ENCODE results near the gene CD84.
A peak's percentile ranks its signal among the peaks of the same experiment; 100 is the strongest.
"Not testable (repeated sequence)": the region's sequence is repeated elsewhere in the genome, so short reads cannot be mapped to it uniquely, and the experiment has no call there.

Gene CD84

DNA sequence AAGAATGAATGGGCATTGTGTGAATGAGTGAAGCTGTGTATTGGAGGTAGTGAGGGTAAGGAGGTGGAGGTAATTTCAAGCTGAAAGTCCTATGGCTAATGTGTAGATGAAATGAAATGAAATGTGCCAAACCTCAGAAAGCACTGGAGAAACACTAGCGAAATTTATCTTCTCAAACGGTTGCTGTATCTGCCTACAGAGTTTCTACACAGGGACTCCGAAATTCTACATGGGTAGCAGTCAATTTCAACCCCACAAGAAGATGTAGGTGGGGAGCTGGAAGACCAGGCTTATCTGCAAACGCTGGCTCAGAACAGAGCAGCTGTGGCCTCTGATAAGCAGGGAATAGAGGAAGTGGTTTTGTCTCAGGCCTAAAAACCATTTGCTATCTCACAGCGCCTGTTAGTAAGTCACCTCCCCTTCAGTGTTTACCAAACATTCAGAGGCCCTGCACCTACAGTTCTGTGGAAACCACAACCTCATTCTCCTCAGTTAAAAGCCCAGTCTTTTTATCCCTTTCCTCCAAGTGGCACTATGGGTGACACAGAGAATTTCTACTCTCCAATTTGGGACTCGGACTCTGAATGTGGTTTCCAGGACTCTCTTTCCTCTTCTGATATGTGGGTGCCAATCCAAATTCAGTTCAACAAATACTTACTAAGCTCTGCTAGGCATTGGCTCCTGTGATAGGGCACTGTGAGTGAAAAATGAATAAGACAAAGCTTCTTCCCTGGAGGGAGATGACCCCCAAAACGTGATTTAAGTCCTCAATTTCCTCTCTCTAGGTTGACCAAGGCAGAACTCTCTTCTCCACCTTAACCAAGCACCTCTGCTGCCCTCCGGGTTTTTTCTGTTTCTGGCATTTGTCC is 39.1 kb downstream of the CD84 start:
- DNase-seq: peak; percentile 54

DNA sequence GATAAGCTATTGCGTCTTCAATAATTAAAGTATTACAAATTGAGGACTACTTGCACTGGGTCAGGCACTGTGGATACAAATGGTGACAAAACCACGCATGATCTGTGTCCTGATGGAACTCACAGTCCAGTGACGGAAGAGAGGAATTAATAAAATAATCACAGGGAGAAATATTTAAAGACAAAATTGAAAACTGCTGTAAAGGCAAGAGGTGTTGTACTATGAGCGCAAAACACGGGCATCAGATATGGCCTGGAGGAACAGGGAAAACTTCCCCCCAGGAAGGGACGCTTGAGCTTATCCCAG is 39.7 kb downstream of the CD84 start:
- no peak for DNase-seq

DNA sequence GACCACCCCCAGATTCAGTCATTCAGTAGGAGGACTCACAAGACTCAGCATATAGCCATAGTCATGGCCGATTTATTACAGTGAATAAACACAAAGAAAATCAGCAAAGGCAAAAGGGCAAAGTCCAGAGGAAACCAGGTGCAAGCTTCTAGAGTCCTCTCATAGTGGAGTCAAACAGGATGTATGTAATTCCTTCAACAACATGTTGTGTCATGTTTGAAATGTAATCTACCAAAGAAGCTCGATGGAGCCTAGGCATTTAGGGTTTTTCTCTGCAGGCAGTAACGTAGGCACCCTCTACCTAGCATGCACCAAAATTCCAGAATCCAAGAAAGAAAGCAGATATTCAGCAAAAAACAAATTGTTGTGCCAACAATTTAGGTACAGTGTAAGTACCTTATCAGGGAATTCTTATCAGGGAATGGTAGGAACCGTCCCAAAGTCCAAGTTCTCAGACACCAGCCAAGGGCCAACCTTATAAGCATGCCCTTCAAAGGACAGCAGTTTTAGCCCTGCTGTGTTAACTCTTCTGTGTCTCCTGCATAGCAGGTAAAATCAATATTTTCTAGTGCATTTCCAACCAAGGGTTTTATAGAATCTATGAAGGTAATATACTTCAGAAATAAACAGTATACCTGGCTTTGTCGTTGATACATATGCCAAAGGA is 40.2 kb downstream of the CD84 start:
- no peak for DNase-seq

DNA sequence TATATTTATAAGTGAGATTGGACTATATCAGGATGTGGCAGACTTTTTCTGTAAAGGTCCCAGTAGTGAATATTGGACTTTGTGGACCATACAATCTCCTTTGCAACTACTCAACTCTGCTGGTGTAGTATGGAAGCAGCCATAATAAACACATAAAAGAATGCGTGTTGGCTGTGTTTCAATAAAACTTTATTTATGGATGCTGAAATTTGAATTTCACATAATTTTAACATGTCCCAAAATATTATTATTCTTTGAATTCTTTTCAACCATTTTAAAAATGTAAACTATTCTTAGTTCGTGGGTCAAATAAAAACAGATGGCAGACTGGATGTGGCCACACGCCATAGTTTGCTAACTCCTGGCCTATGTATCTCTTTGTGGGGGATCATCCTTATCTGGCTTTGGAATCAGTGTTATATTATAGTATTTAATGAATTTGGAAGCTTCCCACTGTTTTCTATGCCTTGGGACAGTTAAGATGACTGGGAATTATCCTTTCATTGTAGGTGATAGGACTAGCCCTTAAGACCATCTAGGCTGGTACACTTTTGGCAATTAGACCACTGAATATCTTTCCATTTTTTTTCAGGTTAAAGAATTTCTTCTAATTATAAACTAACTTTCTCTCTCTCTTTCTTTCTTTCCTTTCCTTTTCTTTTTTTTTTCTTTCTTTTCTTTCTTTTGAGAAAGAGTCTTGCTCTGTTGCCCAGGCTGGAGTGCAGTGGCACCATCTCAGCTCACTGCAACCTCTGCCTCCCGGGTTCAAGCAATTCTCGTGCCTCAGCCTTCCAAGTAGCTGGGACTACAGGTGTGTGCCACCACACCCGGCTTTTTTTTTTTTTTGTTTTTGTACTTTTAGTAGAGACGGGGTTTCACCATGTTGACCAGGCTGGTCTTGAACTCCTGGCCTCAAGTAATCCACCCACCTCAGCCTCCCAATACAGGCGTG is 41.3 kb downstream of the CD84 start:
- DNase-seq: no peak

DNA sequence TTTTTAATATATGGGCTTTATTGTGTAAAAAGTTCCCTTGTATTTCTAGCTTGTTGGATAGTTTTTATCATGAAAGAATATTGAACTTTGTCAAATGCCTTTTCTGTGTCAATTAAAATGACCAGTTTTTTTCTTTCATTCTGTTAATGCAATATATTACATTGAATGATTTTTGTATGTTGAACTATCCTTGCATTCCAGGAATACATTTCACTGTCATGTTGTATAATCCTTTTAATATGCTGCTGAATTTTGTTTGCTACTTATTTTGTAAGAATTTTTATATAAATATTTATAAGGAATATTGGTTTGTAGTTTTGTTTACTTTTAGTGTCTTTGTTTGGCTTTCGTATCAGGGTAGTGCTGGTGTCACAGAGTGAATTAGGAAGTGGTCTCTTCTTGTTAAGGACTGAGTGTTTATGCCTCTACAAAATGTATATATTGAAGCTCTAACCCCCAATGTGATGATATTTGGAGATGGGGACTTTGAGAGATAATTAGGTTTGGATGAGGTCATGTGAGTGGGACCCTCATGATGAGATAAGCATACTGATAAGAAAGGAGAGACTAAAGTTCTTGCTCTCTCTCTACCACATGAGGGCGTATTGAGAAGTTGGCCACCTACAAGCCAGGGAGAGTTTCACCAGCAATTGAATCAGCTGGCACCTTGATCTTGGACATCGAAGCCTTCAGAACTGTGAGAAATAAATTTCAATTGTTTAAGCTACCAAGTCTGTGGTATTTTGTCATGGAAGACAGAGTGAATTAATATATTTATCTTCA is 44.3 kb downstream of the CD84 start:
- no peak for DNase-seq

DNA sequence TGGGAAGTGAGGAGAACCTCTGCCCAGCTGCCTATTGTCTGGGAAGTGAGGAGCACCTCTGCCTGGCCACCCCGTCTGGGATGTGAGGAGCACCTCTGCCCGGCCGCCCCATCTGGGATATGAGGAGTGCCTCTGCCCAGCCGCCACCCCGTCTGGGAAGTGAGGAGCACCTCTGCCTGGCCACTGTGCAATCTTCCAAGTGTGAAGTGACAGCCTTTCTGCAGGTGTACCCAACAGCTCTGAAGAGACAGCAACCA is 46.8 kb downstream of the CD84 start:
- not testable (repeated sequence) for DNase-seq

DNA sequence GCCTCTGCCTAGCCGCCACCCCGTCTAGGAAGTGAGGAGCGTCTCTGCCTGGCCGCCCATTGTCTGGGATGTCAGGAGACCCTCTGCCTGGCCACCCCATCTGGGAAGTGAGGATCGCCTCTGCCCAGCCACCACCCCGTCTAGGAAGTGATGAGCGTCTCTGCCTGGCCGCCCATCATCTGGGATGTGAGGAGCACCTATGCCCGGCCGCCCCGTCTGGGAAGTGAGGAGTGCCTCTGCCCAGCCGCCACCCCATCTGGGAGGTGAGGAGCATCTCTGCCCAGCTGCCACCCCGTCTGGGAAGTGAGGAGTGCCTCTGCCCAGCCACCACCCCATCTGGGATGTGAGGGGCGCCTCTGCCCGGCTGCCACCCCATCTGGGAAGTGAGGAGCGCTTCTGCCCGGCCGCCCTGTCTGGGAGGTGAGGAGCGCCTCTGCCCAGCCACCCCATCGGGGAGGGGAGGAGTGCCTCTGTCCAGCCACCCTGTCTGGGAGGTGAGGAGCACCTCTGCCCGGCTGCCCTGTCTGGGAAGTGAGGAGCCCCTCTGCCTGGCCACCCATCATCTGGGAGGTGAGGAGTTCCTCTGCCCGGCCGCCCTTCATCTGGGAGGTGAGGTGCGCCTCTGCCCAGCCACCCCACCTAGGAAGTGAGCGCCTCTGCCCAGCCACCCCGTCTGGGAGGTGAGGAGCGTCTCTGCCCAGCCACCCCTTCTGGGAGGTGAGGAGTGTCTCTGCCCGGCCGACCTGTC is 47.3 kb downstream of the CD84 start:
- not testable (repeated sequence) for DNase-seq

DNA sequence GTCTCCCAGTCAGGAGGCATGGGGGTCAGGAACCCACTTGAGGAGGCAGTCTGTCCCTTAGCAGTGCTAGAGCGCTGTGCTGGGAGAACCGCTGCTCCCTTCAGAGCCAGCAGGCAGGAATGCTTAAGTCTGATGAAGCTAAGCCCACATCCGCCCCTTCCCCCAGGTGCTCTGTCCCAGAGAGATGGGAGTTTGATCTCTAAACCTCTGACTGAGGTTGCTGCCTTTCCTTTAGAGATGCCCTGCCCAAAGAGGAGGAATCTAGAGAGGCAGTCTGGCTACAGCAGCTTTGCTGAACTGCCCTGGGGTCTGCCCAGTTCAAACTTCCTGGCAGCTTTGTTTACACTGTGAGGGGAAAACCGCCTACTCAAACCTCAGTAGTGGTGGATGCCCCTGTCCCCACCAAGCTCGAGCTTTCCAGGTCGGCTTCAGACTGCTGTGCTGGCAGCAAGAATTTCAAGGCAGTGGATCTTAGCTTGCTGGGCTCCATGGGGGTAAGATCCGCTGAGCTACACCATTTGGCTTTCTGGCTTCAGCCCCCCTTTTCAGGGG is 49.8 kb downstream of the CD84 start:
- not testable (repeated sequence) for DNase-seq

DNA sequence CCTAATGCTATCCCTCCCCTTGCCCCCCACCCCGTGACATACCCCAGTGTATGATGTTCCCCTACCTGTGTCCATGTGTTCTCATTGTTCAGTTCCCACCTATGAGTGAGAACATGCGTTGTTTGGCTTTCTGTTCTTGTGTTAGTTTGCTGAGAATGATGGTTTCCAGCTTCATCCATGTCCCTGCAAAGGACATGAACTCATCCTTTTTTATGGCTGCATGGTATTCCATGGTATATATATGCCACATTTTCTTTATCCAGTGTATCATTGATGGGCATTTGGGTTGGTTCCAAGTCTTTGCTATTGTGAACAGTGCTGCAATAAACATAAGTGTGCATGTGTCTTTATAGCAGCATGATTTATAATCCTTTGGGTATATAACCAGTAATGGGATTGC is 55.5 kb downstream of the CD84 start:
- DNase-seq: not testable (repeated sequence)

DNA sequence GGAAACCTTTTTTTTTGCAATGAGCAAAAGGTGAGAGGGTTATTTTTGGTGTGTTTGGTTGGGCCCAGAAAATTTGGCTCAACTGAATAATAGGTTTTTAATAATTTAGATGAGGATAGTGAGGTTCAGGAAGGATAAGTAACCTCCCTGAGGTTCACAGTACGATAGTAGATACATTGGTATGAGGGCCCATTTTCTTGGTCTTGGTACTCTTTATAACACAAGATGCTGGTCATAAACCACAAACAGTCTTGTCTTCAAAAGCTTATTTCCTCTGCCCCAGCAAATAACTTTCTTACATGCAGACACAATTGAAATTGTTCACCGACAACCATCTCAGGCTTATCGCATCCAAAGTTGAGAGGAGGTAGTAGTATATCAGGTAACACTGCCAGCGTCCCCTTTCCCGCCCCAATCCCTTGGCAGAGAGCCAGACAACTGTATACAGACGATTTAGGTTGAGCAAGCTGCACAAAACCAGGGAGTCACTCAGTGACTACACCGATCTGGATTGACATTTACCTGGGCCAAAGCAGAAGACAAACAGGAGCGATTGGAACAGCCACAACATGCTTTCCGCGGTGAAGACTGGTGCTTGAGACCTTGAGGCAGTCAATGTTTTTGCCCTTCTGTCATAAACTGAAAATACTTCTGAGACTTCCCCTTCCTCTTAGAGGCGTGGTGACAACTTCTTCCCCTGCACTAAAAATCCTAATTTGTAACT is 56.5 kb downstream of the CD84 start, which contains the start of gene SLAMF6:
TSS of gene SLAMF6 (minus strand) at position 634 of the 724 bp plus-strand sequence. CDS start at position 571, 63 bp downstream.
- no peak for DNase-seq

DNA sequence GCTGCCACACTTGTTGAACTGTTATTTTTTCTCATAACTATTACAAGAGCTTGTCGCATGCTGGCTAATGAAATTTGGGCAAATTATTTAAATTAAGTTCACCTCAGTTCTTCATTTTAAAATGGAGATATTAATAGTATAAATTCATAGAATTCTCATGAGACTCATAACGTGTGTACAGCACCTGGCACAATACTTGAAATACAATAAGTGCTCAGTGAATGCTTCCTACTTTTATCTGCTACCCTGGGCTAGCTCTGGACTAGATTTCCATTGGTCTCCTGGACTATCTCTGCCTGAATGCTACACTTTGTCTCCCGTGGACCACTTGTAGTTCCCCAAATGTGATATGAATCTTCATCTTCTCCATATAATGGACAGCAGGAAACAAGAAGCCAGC is 57.2 kb downstream of the CD84 start:
- DNase-seq: no peak

DNA sequence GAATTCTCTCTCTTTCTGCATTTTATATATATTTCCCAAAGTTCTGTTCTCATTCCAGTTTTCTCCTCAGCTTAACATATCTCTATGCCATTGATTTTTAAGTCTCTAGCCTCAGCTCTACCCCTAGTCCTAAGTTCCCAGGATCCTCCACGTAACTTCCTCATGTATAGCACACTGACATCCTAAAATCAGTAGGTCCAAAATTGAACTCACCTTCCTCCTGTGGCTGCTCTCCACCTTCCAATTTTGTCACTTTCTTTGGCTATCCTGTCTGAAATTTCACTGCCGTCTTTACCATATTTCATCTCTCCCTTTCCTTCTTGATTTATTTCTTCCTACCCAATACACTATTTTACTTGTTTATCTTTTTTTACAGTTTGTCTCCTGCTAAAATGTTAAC is 57.7 kb downstream of the CD84 start:
- no peak for DNase-seq

DNA sequence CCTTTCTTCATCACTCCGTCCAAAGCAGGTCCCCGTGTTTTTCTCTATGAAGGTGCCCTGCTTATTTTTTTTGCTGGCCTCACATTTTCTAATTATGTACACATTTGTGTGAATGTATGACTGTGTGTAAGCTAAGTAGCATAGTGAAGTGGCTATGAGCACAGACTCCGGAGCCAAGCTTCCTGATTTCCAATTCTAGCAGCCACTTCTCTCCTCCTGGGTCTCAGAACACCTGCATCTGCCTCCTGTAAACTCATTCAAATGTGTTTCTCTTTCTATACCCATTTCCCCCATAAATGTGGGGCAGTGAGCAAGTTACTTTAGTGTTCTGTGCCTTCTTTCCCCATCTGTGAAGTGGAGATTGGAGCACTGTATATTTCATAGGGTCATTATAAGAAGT is 58.3 kb downstream of the CD84 start:
- no peak for DNase-seq

DNA sequence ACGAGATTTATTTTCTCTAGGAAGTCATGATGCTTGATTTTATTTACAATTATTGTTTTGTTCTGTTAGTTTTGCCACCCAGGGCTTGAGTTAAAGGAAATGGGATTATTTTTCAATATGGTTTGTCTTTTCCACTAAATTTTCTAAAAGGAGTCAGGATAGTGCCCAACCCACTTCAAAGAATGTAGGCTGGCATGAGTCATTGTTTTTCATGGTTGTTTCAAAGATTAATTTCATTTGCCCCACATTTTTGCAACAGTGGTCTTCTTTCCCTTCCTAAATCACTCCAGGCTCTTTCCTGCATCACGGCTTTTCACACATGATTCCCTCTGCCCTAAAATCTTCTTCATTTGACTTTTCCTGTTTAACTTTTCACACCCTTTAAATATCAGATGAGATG is 58.7 kb downstream of the CD84 start:
- no peak for DNase-seq

DNA sequence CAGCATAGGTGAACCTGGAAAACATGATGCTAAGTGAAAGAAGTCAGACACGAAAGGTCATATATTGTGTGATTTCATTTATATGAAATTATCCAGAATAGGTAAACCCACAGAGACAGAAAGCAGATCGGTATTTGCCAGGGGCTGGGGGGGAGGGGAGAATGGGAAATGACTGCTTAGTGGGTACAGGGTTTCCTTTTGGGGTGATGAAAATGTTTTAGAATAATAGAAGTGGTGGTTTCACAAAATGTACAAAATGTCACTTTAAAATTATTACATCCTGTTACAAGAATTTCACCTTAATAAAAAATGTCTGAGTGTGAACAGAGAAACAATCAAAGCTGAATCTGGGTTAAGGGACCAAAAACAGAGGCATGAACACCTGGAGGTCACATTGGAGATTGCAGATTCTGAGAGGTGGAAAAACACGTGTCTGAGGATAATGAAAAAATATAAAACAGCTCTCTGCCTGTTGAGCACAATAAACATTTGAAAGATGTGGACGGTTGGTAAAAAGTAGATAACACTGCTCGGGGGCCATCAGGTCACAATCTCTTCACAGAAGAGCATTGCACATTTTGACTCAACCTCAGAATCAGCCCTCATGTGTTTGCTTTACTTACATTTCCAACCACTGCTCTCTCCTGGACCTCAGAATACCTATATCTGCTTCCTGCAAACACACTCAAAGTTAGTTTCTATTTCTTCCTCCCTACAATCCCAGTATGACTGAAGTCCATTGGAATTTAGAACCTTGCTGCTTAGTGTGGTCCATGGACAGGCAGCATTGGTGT is 59.5 kb downstream of the CD84 start:
- no peak for DNase-seq

DNA sequence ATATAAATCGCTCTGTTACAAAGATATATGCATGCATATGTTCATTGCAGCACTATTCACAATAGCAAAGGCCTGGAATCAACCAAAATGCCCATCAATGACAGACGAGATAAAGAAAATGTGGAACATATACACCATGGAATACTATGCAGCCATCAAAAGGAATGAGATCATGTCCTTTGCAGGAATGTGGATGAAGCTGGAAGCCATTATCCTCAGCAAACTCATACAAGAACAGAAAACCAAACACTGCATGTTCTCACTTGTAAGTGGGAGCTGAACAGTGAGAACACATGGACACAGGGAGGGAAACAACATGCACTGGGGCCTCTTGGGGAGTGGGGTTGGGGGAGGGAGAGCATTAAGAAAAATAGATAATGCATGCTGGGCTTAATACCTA is 61.8 kb downstream of the CD84 start:
- DNase-seq: not testable (repeated sequence)

DNA sequence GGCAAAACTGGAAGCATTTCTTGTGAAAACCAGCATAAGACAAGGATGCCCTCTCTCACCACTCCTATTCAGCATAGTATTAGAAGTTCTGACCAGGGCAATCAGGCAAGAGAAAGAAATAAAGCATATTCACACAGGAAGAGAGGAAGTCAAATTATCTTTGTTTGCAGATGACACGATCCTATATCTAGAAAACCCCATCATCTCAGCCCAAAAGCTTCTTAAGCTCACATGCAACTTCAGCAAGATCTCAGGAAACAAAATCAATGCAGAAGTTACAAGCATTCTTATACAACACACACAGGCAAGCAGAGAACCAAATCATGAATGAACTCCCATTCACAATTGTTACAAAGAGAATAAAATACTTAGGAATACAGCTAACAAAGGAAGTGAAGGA is 63.4 kb downstream of the CD84 start:
- DNase-seq: not testable (repeated sequence)

DNA sequence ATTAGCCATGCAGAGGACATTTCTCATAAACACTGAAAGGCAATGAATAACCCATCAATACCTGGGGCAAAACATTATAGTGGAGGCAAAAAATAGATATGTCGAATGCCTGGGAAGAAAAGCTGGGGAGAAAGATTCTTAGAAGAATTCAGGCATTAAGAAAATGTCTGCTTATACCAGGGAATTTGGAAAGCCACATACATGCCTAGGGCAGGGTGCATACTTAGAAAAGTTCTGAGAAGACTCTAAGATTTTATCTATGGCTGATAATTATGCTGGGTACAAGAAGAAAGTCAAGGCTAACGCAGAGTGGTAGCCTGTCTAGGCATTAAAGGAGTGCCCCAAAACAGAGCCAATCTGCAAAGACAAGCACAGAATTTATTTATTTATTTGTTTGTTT is 74.6 kb downstream of the CD84 start:
- no peak for DNase-seq

DNA sequence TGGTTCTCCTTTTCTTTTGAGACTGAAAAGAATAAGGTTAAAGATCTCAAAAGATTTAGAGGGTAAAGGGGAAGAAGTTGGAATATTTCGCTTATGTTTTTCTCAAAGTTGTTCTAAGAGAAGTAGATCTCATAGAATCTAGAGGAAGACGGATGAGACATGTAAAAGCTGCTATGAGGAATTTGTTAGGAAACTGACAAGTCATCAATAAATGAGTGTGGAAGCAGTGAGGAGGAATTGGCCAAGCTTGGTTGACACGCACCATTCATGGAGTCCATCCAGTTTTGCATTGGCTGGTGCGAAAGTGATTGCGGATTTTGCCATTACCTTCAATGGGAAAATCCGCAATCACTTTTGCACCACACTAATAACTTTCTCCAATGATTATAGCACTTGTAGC is 76.2 kb downstream of the CD84 start:
- DNase-seq: no peak

DNA sequence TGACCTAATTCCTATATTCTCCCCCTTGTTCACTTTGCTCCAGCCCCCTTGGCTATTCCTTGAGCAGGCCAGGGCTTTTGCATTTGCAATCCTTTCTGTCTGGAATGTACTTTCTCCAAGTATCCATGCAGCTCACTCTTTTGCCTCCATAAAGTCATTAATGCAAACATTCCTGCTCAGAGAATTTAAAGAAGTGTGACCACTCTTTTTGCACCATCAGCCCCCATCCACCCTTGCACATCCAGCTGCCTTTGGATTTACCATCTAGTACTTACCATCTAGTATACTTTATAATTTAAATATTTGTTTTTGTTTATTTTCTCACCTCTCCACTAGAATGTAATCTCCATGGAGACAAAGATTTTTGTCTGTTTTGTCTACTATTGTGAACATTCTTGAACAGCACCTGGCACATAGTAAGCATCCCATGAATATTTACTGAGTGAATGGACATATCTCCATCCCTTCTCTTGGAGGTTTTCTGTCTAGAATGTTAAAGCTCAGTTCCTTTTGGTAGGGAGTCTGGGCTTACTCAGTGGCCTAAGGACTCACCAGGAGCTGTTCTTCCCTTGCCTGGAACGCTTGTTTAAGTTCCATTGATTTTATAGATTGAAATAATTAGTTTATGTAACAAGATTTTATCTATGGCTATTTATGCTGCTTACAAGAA is 78.8 kb downstream of the CD84 start:
- no peak for DNase-seq

Measured in NCI-H2107 (cell line).